Neural cell (in vitro differentiated cells): Measurements from ENCODE around the gene LPP.

Source experiments
- EP300 ChIP-seq: fragments of 450-650 bp; conservative IDR thresholded peaks from 2 replicates; pipeline ENCODE4 v1.6.1; 2014; ENCODE audit warnings: antibody characterized with exemption, mild to moderate bottlenecking, moderate library complexity; ENCODE audit not compliant: poor library complexity, severe bottlenecking
- POLR2AphosphoS5 ChIP-seq: IDR thresholded peaks from 2 replicates; pipeline ENCODE4 v1.6.1; 2012
- TAF1 ChIP-seq: IDR thresholded peaks from 2 replicates; pipeline ENCODE4 v1.6.1; 2012; ENCODE audit warnings: low read depth
- TF ChIP-seq, protein P1 (sequence below): fragments of 450-650 bp; IDR thresholded peaks from 2 replicates; pipeline ENCODE4 v1.5.1; 2014; ENCODE audit warnings: antibody characterized with exemption, mild to moderate bottlenecking, moderate library complexity; ENCODE audit not compliant: poor library complexity, severe bottlenecking

DNA sequence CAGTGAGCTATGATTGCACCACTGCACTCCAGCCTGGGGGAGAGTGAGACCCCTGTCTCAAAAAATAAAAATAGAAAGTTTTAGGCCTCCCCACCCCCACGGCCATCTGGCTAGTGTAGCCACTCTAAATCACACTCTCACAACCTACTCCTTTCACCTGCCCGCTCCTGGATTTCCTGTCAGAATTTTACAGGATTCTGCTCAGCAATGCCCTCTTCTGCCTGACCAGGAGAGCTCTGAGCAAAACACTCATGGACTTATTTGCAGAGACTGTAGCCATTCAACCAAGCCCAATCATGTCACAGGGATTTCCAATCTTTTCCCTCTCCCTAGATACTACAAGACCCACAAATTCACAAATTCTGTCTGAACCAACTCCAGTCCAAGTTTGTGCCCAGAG is 775.2 kb downstream of the LPP start:
- no peak for TF ChIP-seq EP300
- TF ChIP-seq POLR2AphosphoS5, result no peak
- no peak for TF ChIP-seq TAF1
- TF ChIP-seq, protein P1, sequence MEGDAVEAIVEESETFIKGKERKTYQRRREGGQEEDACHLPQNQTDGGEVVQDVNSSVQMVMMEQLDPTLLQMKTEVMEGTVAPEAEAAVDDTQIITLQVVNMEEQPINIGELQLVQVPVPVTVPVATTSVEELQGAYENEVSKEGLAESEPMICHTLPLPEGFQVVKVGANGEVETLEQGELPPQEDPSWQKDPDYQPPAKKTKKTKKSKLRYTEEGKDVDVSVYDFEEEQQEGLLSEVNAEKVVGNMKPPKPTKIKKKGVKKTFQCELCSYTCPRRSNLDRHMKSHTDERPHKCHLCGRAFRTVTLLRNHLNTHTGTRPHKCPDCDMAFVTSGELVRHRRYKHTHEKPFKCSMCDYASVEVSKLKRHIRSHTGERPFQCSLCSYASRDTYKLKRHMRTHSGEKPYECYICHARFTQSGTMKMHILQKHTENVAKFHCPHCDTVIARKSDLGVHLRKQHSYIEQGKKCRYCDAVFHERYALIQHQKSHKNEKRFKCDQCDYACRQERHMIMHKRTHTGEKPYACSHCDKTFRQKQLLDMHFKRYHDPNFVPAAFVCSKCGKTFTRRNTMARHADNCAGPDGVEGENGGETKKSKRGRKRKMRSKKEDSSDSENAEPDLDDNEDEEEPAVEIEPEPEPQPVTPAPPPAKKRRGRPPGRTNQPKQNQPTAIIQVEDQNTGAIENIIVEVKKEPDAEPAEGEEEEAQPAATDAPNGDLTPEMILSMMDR, result peak; percentile 18
